ENCODE measurements around the gene SLC38A11. TPM values are rescaled to one million over a fixed set of nuclear protein-coding genes. Genes with fewer than 3 reads are reported as not detected.

SLC38A11 gene
- total and polyA plus RNA-seq, 7 donors, result 0.46 to 4.3 (median 0.71) TPM; not detected in 1

DNA sequence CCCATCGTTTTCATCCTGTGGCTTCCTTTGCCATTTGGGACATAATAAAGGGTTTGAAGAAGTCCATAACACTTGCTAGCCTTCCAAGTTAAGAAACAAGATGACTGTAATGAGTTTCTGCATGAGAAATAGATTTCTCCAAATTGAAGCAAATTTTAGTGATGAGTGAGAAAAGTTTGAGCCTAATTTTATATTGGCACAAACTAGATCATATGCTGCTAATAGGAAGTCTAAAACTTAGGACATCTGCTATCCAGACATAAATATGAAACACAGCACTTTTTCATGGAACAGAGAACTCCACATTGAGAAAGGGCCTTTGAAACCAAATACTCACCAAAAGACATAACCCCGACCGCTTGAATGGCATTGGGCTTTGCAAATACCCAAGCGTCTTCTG lies 39.8 kb downstream of the SLC38A11 start:
- WGBS, 2 donors, result 91% methylated on average over 4 of the region's 4 CpGs
- H3K9me3 ChIP-seq, result no peaks in the 10 kb centered on the region
- no peaks in the 10 kb centered on the region for H3K36me3 ChIP-seq
- no peak overlapping the region for H3K4me3 ChIP-seq
- H3K4me1 ChIP-seq, result peaks cover 0 to 23% (median 13%) of the 10 kb centered on the region in 4 donors
- no peak overlapping the region for H3K27ac ChIP-seq
- no peaks in the 10 kb centered on the region for H3K27me3 ChIP-seq
- TF ChIP-seq, protein P1, sequence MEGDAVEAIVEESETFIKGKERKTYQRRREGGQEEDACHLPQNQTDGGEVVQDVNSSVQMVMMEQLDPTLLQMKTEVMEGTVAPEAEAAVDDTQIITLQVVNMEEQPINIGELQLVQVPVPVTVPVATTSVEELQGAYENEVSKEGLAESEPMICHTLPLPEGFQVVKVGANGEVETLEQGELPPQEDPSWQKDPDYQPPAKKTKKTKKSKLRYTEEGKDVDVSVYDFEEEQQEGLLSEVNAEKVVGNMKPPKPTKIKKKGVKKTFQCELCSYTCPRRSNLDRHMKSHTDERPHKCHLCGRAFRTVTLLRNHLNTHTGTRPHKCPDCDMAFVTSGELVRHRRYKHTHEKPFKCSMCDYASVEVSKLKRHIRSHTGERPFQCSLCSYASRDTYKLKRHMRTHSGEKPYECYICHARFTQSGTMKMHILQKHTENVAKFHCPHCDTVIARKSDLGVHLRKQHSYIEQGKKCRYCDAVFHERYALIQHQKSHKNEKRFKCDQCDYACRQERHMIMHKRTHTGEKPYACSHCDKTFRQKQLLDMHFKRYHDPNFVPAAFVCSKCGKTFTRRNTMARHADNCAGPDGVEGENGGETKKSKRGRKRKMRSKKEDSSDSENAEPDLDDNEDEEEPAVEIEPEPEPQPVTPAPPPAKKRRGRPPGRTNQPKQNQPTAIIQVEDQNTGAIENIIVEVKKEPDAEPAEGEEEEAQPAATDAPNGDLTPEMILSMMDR (IDR thresholded peaks at IDR 0.05), result no peak
- TF ChIP-seq EP300 (IDR thresholded peaks at IDR 0.05), result no peak
- no peak for TF ChIP-seq POLR2A (IDR thresholded peaks at IDR 0.05)
- TF ChIP-seq POLR2AphosphoS5 (IDR thresholded peaks at IDR 0.05), result no peak
- no peak for DNase-seq
- intact Hi-C loops (cut with DNase I), result loop anchor here (5.0 kb wide), 1 partner anchor 73 kb away; the partner anchor contains the start of gene COBLL1

GRCh38 chr2:164913640-164914350 lies 41.5 kb downstream of the SLC38A11 start:
- Histone ChIP-seq H3K4me1 (peaks cover 0 to 34% (median 22%) of the 10 kb centered on the region in 4 donors), H3K9me3 (no peaks in the 10 kb centered on the region), H3K4me3 (no peak overlapping the region), H3K27me3 (no peaks in the 10 kb centered on the region), H3K36me3 (no peaks in the 10 kb centered on the region), H3K27ac (no peak overlapping the region)
- intact Hi-C loops (cut with DNase I), result no loop called here
- TF ChIP-seq POLR2AphosphoS5 (IDR thresholded peaks at IDR 0.05), result no peak
- TF ChIP-seq, protein P1 (IDR thresholded peaks at IDR 0.05), result peak in 2 of 4 experiments; percentile 11 to 19
- no peak for DNase-seq

GRCh38 chr2:164913011-164913410 lies 42.3 kb downstream of the SLC38A11 start:
- Histone ChIP-seq H3K9me3 (no peaks in the 10 kb centered on the region), H3K4me3 (no peak overlapping the region), H3K4me1 (peaks cover 0 to 34% (median 22%) of the 10 kb centered on the region in 4 donors), H3K27me3 (no peaks in the 10 kb centered on the region), H3K36me3 (no peaks in the 10 kb centered on the region), H3K27ac (no peak overlapping the region)
- intact Hi-C loops (cut with DNase I), result no loop called here
- 92 to 98% methylated on average over 4 of the region's 4 CpGs for WGBS, 2 donors
- no peak for DNase-seq
- TF ChIP-seq POLR2A (IDR thresholded peaks at IDR 0.05) (no peak), POLR2AphosphoS5 (IDR thresholded peaks at IDR 0.05) (no peak), EP300 (IDR thresholded peaks at IDR 0.05) (no peak)
- TF ChIP-seq, protein P1 (IDR thresholded peaks at IDR 0.05), result no peak

DNA sequence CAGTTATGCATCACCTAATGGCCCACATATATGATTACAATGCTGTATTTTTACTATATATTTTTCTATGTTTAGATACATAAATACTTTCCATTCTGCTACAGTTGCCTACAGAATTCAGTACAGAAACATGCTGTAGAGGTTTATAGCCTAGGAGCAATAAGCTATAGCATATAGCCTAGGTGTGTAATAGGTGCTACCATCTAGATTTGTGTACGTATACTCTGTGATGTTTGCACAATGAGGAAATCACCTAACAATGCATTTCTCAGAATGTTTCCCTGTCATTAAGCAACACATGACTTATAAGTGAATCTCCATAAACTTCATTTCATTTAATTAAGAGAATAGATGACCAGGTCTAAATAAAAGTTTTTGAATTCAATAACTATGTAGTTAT lies 43.5 kb downstream of the SLC38A11 start:
- Histone ChIP-seq H3K4me3 (no peak overlapping the region), H3K27me3 (no peaks in the 10 kb centered on the region), H3K4me1 (peaks cover 0 to 34% (median 22%) of the 10 kb centered on the region in 4 donors), H3K36me3 (no peaks in the 10 kb centered on the region), H3K27ac (no peak overlapping the region), H3K9me3 (no peaks in the 10 kb centered on the region)
- WGBS, 2 donors, result 16 to 70% methylated on average over 1 of the region's 1 CpG
- TF ChIP-seq, protein P1 (IDR thresholded peaks at IDR 0.05), result no peak
- TF ChIP-seq POLR2A (IDR thresholded peaks at IDR 0.05), result no peak
- no peak for TF ChIP-seq POLR2AphosphoS5 (IDR thresholded peaks at IDR 0.05)
- no peak for TF ChIP-seq EP300 (IDR thresholded peaks at IDR 0.05)
- DNase-seq, result no peak
- intact Hi-C loops (cut with DNase I), result no loop called here
